GM23338 (cell line): ENCODE data around the gene HYAL4. TPM values are rescaled to one million over a fixed set of nuclear protein-coding genes. Genes with fewer than 3 reads are reported as not detected.

Experiments
- ATAC-seq: fragments of 200-7000 bp; cut with Tn5 transposase; 3 replicates; pipeline ENCODE4 v1.9.1; 2020
- DNase-seq: peaks from one replicate; pipeline ENCODE4 v3.0.0-alpha.2; 2015; ENCODE audit warnings: low spot score
- H2AFZ ChIP-seq: fragments of 200-600 bp; sonication (generic); 2 replicates; pipeline ENCODE4 v1.8.0; 2016; ENCODE audit warnings: antibody characterized with exemption, mild to moderate bottlenecking, moderate library complexity
- H3F3A ChIP-seq: fragments of 200-600 bp; sonication (generic); replicated peaks from 2 replicates; pipeline ENCODE4 v1.8.0; 2017; ENCODE audit warnings: antibody characterized with exemption, mixed run types, low read depth
- H3K27ac ChIP-seq: fragments of 200-600 bp; sonication (generic); 2 replicates; pipeline ENCODE4 v1.6.1; 2016; ENCODE audit warnings: low read depth
- H3K27me3 ChIP-seq: fragments of 200-600 bp; sonication (generic); 2 replicates; pipeline ENCODE4 v1.8.0; 2016; ENCODE audit warnings: mild to moderate bottlenecking, mixed run types, moderate library complexity; ENCODE audit not compliant: insufficient read depth
- H3K36me3 ChIP-seq: fragments of 200-600 bp; sonication (generic); 2 replicates; pipeline ENCODE4 v1.8.0; 2016; ENCODE audit warnings: mild to moderate bottlenecking; ENCODE audit not compliant: insufficient read depth
- H3K4me1 ChIP-seq: fragments of 200-600 bp; sonication (generic); 2 replicates; pipeline ENCODE4 v1.8.0; 2016; ENCODE audit warnings: mild to moderate bottlenecking, moderate library complexity; ENCODE audit not compliant: insufficient read depth
- H3K4me2 ChIP-seq: fragments of 200-600 bp; sonication (generic); 2 replicates; pipeline ENCODE4 v1.7.1; 2017; ENCODE audit warnings: mixed run types
- H3K4me3 ChIP-seq: fragments of 200-600 bp; sonication (generic); 2 replicates; pipeline ENCODE4 v1.6.1; 2016; ENCODE audit warnings: mixed run types
- H3K79me2 ChIP-seq: fragments of 200-600 bp; sonication (generic); replicated peaks from 2 replicates; pipeline ENCODE4 v1.8.0; 2017; ENCODE audit warnings: mild to moderate bottlenecking; ENCODE audit not compliant: insufficient read depth
- H3K9me2 ChIP-seq: fragments of 200-600 bp; sonication (generic); 2 replicates; pipeline ENCODE4 v1.8.0; 2017; ENCODE audit not compliant: insufficient read depth
- H4K20me1 ChIP-seq: fragments of 200-600 bp; sonication (generic); replicated peaks from 2 replicates; pipeline ENCODE4 v1.8.0; 2017; ENCODE audit warnings: mild to moderate bottlenecking; ENCODE audit not compliant: insufficient read depth
- H3K27ac Mint-ChIP-seq: 2 replicates; pipeline ENCODE4 v1.8.0; 2020; ENCODE audit warnings: inconsistent platforms, mild to moderate bottlenecking, moderate library complexity, mixed read lengths
- H3K27me3 Mint-ChIP-seq: 3 replicates; pipeline ENCODE4 v1.8.0; 2022; ENCODE audit warnings: low read depth, mild to moderate bottlenecking, moderate library complexity, mixed read lengths, inconsistent platforms; ENCODE audit not compliant: insufficient read depth, poor library complexity
- H3K36me3 Mint-ChIP-seq: 3 replicates; pipeline ENCODE4 v1.8.0; 2021; ENCODE audit warnings: low read depth, mild to moderate bottlenecking, inconsistent platforms, moderate library complexity, mixed read lengths
- H3K4me1 Mint-ChIP-seq: 3 replicates; pipeline ENCODE4 v1.8.0; 2020; ENCODE audit warnings: mild to moderate bottlenecking, inconsistent platforms, mixed read lengths
- H3K4me3 Mint-ChIP-seq: 3 replicates; pipeline ENCODE4 v1.8.0; 2021; ENCODE audit warnings: moderate library complexity, mild to moderate bottlenecking, inconsistent platforms, mixed read lengths
- H3K9me3 Mint-ChIP-seq: 3 replicates; pipeline ENCODE4 v1.8.0; 2020; ENCODE audit warnings: moderate library complexity, mild to moderate bottlenecking, inconsistent platforms, mixed read lengths
- CREB1 ChIP-seq: fragments of 250-450 bp; sonication (Bioruptor Pico); IDR thresholded peaks from 2 replicates; pipeline ENCODE4 v1.5.0; 2020; ENCODE audit warnings: low read depth, mild to moderate bottlenecking, moderate library complexity
- EZH2 ChIP-seq: fragments of 200-600 bp; sonication (generic); IDR thresholded peaks from one replicate; pipeline ENCODE4 v1.8.0; 2017; ENCODE audit warnings: antibody characterized with exemption, mild to moderate bottlenecking, low read depth; ENCODE audit not compliant: unreplicated experiment
- EZH2phosphoT487 ChIP-seq: fragments of 200-600 bp; sonication (generic); IDR thresholded peaks from one replicate; pipeline ENCODE4 v1.8.1; 2018; ENCODE audit warnings: antibody characterized with exemption; ENCODE audit not compliant: unreplicated experiment
- JUNB ChIP-seq: IDR thresholded peaks from one replicate; pipeline ENCODE4 v1.6.1; 2016; ENCODE audit warnings: antibody characterized with exemption; ENCODE audit not compliant: unreplicated experiment
- NANOG ChIP-seq: IDR thresholded peaks from 2 replicates; pipeline ENCODE4 v1.6.1; 2016; ENCODE audit warnings: antibody characterized with exemption, borderline replicate concordance
- POLR2AphosphoS5 ChIP-seq: IDR thresholded peaks from 2 replicates; pipeline ENCODE4 v1.6.1; 2016; ENCODE audit warnings: antibody characterized with exemption, low read depth
- STAT1 ChIP-seq: IDR thresholded peaks from one replicate; pipeline ENCODE4 v1.6.1; 2016; ENCODE audit warnings: antibody characterized with exemption; ENCODE audit not compliant: unreplicated experiment
- ZNF114 ChIP-seq: fragments of 250-450 bp; sonication (Bioruptor Pico); IDR thresholded peaks from 2 replicates; pipeline ENCODE4 v1.5.0; 2020; ENCODE audit warnings: mild to moderate bottlenecking, moderate library complexity
- ZNF331 ChIP-seq: fragments of 250-450 bp; sonication (Bioruptor Pico); IDR thresholded peaks from 2 replicates; pipeline ENCODE4 v1.5.0; 2020; ENCODE audit warnings: low read depth, mild to moderate bottlenecking, moderate library complexity
- polyA plus RNA-seq: library from polyadenylated mRNA; unstranded; fragments of >200 nt; fragmentation: Nextera tagmentation; extraction: Ambion mirVana; gene quantifications from 2 replicates; pipeline ENCODE4 v1.2.1, GENCODE V29; 2016
- total RNA-seq: library from RNA; depleted of rRNA; stranded (reverse); fragments of >200 nt; shearing (Covaris generic); gene quantifications from 2 replicates; pipeline ENCODE4 v1.2.3, GENCODE V29; 2014
- TF ChIP-seq, protein P1 (sequence below): IDR thresholded peaks from 2 replicates; pipeline ENCODE4 v1.6.1; 2016; ENCODE audit warnings: antibody characterized with exemption
- TF ChIP-seq, protein P2 (sequence below): IDR thresholded peaks from one replicate; pipeline ENCODE4 v1.6.1; 2018; ENCODE audit warnings: antibody characterized with exemption; ENCODE audit not compliant: unreplicated experiment
- TF ChIP-seq, protein P3 (sequence below): fragments of 250-450 bp; sonication (Bioruptor Pico); IDR thresholded peaks from 2 replicates; pipeline ENCODE4 v1.5.0; 2020; ENCODE audit warnings: mild to moderate bottlenecking, moderate library complexity
- TF ChIP-seq, protein P4 (sequence below), 2 experiments: fragments of 200-600 bp in 1 of 2; sonication (generic) in 1 of 2; conservative IDR thresholded peaks; 2 replicates each; pipeline versions ENCODE4 v1.5.1 to v1.6.1; 2016 to 2017; ENCODE audit warnings: antibody characterized with exemption in 2 of 2, low read depth in 2 of 2, mild to moderate bottlenecking in 2 of 2, moderate library complexity in 1 of 2

HYAL4 gene
- total and polyA plus RNA-seq, 2 experiments from 2014 or later: not detected

DNA sequence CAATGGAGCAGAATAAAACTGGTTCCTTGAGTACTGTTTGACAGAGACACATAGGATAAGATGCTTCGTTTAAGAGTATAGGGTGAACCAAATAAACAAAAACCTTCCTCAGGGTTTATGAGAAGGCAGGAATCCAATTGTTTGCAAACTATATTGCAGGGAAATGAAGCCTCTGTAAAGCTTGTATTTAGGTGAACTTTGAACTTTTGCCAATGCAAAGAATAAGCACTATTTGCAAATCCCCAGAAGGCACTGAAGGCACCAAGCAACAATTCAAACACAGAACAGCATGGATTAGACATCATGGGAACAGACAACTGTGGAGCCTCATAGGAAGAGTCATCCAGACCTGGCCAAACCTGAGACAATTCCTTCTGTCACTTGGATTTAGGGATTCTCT lies 49.1 kb upstream of the HYAL4 start:
- H3K27ac ChIP-seq: no peak overlapping the region
- no peaks in the 10 kb centered on the region for H4K20me1 ChIP-seq
- peaks cover 12% of the 10 kb centered on the region; the same call in 2 of the 3 replicates for H3K9me3 Mint-ChIP-seq
- no peak overlapping the region for H2AFZ ChIP-seq
- no peak overlapping the region for H3K27ac Mint-ChIP-seq
- DNase-seq (no peak), ATAC-seq (no peak)
- peaks cover 8% of the 10 kb centered on the region for H3K4me1 ChIP-seq
- 0 out of 3 replicates have a peak, but pooled peaks cover 5% of the 10 kb centered on the region for H3K36me3 Mint-ChIP-seq
- H3K36me3 ChIP-seq: no peaks in the 10 kb centered on the region
- H3K79me2 ChIP-seq: no peaks in the 10 kb centered on the region
- no peak overlapping the region for H3K4me3 ChIP-seq
- TF ChIP-seq, protein P1, sequence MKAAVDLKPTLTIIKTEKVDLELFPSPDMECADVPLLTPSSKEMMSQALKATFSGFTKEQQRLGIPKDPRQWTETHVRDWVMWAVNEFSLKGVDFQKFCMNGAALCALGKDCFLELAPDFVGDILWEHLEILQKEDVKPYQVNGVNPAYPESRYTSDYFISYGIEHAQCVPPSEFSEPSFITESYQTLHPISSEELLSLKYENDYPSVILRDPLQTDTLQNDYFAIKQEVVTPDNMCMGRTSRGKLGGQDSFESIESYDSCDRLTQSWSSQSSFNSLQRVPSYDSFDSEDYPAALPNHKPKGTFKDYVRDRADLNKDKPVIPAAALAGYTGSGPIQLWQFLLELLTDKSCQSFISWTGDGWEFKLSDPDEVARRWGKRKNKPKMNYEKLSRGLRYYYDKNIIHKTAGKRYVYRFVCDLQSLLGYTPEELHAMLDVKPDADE: no peak
- no peak for TF ChIP-seq STAT1
- no peak for TF ChIP-seq CREB1 (CRISPR knock-in tag)
- TF ChIP-seq, protein P2, sequence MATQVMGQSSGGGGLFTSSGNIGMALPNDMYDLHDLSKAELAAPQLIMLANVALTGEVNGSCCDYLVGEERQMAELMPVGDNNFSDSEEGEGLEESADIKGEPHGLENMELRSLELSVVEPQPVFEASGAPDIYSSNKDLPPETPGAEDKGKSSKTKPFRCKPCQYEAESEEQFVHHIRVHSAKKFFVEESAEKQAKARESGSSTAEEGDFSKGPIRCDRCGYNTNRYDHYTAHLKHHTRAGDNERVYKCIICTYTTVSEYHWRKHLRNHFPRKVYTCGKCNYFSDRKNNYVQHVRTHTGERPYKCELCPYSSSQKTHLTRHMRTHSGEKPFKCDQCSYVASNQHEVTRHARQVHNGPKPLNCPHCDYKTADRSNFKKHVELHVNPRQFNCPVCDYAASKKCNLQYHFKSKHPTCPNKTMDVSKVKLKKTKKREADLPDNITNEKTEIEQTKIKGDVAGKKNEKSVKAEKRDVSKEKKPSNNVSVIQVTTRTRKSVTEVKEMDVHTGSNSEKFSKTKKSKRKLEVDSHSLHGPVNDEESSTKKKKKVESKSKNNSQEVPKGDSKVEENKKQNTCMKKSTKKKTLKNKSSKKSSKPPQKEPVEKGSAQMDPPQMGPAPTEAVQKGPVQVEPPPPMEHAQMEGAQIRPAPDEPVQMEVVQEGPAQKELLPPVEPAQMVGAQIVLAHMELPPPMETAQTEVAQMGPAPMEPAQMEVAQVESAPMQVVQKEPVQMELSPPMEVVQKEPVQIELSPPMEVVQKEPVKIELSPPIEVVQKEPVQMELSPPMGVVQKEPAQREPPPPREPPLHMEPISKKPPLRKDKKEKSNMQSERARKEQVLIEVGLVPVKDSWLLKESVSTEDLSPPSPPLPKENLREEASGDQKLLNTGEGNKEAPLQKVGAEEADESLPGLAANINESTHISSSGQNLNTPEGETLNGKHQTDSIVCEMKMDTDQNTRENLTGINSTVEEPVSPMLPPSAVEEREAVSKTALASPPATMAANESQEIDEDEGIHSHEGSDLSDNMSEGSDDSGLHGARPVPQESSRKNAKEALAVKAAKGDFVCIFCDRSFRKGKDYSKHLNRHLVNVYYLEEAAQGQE: no peak
- TF ChIP-seq JUNB: no peak
- no peak for TF ChIP-seq EZH2phosphoT487
- TF ChIP-seq, protein P3, sequence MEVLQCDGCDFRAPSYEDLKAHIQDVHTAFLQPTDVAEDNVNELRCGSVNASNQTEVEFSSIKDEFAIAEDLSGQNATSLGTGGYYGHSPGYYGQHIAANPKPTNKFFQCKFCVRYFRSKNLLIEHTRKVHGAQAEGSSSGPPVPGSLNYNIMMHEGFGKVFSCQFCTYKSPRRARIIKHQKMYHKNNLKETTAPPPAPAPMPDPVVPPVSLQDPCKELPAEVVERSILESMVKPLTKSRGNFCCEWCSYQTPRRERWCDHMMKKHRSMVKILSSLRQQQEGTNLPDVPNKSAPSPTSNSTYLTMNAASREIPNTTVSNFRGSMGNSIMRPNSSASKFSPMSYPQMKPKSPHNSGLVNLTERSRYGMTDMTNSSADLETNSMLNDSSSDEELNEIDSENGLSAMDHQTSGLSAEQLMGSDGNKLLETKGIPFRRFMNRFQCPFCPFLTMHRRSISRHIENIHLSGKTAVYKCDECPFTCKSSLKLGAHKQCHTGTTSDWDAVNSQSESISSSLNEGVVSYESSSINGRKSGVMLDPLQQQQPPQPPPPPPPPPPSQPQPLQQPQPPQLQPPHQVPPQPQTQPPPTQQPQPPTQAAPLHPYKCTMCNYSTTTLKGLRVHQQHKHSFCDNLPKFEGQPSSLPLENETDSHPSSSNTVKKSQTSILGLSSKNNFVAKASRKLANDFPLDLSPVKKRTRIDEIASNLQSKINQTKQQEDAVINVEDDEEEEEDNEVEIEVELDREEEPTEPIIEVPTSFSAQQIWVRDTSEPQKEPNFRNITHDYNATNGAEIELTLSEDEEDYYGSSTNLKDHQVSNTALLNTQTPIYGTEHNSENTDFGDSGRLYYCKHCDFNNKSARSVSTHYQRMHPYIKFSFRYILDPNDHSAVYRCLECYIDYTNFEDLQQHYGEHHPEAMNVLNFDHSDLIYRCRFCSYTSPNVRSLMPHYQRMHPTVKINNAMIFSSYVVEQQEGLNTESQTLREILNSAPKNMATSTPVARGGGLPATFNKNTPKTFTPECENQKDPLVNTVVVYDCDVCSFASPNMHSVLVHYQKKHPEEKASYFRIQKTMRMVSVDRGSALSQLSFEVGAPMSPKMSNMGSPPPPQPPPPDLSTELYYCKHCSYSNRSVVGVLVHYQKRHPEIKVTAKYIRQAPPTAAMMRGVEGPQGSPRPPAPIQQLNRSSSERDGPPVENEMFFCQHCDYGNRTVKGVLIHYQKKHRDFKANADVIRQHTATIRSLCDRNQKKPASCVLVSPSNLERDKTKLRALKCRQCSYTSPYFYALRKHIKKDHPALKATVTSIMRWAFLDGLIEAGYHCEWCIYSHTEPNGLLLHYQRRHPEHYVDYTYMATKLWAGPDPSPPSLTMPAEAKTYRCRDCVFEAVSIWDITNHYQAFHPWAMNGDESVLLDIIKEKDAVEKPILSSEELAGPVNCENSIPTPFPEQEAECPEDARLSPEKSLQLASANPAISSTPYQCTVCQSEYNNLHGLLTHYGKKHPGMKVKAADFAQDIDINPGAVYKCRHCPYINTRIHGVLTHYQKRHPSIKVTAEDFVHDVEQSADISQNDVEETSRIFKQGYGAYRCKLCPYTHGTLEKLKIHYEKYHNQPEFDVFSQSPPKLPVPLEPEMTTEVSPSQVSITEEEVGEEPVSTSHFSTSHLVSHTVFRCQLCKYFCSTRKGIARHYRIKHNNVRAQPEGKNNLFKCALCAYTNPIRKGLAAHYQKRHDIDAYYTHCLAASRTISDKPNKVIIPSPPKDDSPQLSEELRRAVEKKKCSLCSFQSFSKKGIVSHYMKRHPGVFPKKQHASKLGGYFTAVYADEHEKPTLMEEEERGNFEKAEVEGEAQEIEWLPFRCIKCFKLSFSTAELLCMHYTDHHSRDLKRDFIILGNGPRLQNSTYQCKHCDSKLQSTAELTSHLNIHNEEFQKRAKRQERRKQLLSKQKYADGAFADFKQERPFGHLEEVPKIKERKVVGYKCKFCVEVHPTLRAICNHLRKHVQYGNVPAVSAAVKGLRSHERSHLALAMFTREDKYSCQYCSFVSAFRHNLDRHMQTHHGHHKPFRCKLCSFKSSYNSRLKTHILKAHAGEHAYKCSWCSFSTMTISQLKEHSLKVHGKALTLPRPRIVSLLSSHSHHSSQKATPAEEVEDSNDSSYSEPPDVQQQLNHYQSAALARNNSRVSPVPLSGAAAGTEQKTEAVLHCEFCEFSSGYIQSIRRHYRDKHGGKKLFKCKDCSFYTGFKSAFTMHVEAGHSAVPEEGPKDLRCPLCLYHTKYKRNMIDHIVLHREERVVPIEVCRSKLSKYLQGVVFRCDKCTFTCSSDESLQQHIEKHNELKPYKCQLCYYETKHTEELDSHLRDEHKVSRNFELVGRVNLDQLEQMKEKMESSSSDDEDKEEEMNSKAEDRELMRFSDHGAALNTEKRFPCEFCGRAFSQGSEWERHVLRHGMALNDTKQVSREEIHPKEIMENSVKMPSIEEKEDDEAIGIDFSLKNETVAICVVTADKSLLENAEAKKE: no peak
- no peak for TF ChIP-seq ZNF331 (CRISPR knock-in tag)
- TF ChIP-seq ZNF114 (CRISPR knock-in tag): no peak
- TF ChIP-seq, protein P4, sequence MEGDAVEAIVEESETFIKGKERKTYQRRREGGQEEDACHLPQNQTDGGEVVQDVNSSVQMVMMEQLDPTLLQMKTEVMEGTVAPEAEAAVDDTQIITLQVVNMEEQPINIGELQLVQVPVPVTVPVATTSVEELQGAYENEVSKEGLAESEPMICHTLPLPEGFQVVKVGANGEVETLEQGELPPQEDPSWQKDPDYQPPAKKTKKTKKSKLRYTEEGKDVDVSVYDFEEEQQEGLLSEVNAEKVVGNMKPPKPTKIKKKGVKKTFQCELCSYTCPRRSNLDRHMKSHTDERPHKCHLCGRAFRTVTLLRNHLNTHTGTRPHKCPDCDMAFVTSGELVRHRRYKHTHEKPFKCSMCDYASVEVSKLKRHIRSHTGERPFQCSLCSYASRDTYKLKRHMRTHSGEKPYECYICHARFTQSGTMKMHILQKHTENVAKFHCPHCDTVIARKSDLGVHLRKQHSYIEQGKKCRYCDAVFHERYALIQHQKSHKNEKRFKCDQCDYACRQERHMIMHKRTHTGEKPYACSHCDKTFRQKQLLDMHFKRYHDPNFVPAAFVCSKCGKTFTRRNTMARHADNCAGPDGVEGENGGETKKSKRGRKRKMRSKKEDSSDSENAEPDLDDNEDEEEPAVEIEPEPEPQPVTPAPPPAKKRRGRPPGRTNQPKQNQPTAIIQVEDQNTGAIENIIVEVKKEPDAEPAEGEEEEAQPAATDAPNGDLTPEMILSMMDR (conservative IDR thresholded peaks at IDR 0.05; ENCODE audit: low read depth in 2 of 2): no peak
- TF ChIP-seq EZH2: no peak
- no peak for TF ChIP-seq POLR2AphosphoS5
- no peak for TF ChIP-seq NANOG
- H3K27me3 ChIP-seq: no peaks in the 10 kb centered on the region
- peaks cover 6% of the 10 kb centered on the region; the same call in 1 of the 2 replicates for H3K9me2 ChIP-seq
- H3K27me3 Mint-ChIP-seq: no peaks in the 10 kb centered on the region
- H3K4me1 Mint-ChIP-seq: peaks cover 19% of the 10 kb centered on the region
- H3F3A ChIP-seq: no peaks in the 10 kb centered on the region; the same call in 1 of the 2 replicates
- H3K4me2 ChIP-seq: no peak overlapping the region
- no peak overlapping the region for H3K4me3 Mint-ChIP-seq
